Stimulated activated naive CD4-positive, alpha-beta T cell (primary cell): ENCODE measurements around the gene KCNIP4.

Experiments used
- DNase-seq, 6 experiments: peaks; one replicate each; lab custom pipeline; 2025; lab: John Stamatoyannopoulos, UW

Gene KCNIP4

GRCh38 chr4:21555083-21555482, 393.5 kb downstream of the KCNIP4 start:
- DNase-seq = no peak

- DNase-seq = no peak
Observed at GRCh38 chr4:21554500-21554899, 394.1 kb downstream of the KCNIP4 start.

DNA sequence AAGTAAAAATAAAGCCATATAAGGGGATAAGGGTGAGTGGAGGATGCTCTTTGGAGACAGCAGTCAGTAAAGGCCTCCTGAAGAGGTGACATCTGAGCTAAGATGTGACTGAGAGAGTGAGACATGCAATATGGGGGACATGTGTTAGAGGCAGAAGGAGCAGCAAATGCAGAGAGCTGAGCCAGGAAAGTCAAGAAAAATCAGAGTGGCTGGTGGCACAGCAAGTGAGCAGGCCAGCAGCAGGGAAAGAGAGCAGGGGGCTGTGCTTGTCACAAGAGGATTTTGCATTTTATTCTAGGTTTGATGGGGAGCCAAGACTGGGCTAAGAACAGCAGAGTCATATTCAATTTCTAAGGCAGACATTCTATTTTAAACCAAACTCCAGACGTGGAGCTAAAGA, 394.5 kb downstream of the KCNIP4 start:
- no peak for DNase-seq

DNA sequence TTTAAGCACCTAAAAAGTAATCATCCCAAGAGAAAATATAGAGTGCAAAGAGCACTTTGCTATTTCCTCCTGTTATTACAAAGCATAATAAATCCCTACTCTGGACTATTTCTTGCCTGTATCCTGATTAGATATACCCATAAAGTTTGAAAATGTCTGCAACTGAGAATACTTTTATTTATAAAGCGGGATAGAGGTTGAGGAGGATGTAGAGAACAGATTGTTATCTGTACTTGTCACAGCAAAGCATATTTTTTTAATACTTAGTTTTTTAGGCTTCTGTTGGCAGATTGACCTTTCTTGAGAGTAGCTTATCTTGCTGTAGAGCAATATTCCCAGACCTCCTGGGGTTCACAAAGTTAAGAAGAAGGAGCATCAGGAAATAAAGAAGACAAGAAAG, 396.1 kb downstream of the KCNIP4 start:
- DNase-seq = no peak

- DNase-seq = no peak
Observed at GRCh38 chr4:21544955-21545354, 403.6 kb downstream of the KCNIP4 start.

- DNase-seq = no peak
Observed at GRCh38 chr4:21544415-21544814, 404.2 kb downstream of the KCNIP4 start.

DNA sequence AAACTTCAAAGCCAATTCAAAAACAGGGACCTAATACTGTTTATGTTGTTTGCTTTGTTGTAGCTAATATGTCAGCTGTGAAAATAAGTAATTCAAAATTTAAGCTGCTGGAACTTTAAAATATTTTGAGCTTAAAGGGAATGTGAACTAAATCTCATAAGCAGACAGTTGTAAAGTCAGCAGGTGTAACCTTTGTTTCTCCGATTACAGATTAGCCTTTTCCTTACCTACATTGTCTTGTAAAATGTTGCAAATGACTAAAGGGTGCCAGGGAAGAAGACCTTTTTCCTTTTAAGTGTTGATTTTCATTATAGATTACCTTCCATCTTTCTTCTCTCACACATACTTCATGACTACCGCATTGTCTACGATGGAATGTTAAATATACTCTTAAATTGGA, 405.1 kb downstream of the KCNIP4 start:
- DNase-seq = no peak

GRCh38 chr4:21535898-21536297, 412.7 kb downstream of the KCNIP4 start:
- no peak for DNase-seq

DNA sequence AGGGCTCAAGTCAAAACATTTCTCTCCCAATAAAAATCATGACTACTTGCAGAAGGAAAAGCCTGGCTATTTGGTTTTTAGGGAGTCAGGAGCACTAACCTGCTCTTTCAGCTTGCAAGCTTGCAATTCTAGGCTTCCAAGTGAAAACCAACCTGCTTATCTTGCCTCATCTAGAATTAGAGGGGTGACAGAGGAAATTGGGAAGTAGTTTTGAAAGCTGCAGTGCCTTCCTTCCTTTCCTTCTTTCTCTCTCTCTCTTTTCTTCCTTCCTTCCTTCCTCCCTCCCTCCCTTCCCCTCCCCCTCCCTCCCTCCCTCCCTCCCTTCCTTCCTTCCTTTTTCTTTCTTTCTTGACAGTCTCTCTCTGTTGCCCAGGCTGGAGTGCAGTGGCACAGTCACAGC, 417.5 kb downstream of the KCNIP4 start:
- DNase-seq = no peak

DNA sequence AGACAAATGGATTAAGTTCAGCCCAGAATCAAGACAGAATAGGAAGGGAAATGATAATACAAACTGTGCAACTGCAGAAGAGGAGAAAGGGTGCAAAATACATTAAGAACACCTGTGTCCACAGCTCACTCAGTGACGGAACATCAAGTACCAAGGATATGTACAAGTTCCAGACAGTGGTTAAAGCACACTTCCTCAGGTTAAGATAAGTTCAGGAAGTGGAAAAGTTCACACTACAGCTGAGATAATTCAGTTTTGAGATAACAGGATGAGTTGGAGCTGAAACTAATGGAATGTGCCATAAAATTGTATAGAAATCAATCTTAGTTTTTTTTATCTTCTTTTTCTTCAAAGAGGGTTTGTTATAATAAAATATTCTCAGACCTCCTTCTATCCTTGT, 419.4 kb downstream of the KCNIP4 start:
- DNase-seq = no peak

DNA sequence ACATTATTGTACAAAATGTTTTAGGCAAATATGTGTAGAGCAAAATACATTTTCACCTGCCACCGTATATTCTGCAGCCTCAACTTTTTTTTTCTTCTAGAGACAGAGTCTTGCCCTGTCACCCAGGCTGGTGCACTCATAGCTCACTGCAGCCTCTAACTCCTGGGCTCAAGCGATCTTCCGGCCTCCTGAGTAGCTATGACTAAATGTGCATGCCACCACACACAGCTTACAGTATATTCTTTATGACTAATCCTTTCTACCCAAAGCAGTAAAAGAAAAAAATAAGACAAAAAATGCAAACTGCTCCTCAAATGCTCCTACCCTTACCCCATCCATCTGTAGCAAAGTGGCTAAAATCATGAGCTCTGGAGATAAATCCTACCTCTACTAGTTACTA, 426.3 kb downstream of the KCNIP4 start:
- no peak for DNase-seq

DNA sequence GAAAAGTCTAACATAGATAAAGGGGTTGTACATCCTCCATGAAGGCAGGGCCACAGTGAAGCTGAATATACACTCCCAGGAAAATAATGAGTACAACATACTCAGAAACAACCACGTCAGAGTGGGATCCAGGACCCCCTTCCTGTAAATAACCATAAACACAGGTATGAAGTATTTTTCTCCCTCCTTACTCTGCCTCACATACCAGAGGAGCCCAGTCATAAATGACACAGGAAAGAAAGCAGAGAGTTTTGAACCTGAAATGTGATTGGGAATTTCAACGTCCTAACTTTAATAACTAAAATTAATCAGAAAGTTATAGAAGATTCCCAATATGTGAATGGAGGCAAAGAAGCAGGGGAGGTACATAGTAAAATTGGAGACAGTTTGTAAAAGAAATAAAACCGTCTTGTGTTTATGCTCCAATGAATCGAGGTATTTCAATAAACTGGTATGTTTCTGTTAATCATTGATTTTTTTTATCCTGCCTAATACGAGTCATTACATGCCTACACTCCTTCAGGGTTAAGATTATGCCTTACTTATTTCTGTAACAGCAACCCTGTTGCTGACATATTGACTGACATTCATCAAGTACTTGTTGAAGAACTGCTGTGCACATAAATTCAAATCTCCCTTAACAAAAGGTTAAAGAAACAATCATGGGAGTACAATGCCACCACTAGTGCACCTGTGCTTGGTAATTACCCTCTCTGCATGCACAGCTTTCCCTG, 431.3 kb downstream of the KCNIP4 start:
- no peak for DNase-seq

DNA sequence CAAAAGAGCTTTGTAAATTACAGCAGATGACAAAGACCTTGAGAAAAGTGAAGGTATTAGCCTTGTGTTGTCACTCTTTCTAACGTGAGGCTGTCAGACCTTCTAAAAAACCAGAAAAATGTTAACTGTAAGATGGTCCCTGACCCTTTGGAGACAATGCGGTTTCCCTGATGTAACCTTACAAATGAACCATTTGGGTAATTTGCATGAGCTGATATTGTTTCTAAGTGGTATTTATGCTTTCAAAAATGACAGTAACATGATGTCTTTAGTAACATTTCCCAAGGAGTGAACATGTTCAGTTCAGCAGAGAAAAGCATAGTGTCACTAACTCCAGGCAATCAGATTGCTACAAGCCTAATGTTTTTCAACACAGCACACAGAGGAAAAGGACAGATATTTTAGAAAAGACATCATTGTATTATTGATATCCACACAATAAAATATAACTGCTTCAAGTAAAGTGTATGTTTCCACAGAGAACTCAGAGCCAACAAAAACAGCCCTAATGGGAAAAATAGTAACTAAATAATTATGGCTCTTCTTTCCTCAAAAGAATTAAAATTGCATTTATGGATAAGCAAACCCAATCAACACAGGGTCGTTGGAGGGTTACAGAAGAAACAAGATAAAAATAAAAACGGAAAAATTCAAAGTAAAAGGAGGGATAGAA, 434.4 kb downstream of the KCNIP4 start:
- DNase-seq = no peak

GRCh38 chr4:21512353-21512752, 436.2 kb downstream of the KCNIP4 start:
- DNase-seq = no peak

- DNase-seq = no peak
Observed at GRCh38 chr4:21507439-21507838, 441.1 kb downstream of the KCNIP4 start.

DNA sequence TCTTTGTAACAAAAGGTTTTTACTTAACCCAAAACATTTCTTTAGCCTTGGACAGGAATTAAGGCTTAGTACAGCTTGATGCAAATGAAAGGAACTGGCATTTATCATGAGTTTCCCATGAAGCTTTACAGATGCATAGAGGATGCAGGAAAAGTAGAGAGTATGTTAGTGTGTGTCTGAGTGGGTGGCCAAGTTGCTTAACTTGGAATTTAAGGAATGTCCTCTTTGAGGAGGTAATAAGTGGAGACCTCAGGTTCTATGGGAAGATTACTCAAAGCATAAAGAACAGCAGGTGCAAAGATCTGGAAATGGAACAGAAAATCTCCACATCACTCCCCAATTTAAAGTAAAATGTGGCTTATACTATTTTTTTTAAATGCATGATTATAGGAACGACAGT, 457.9 kb downstream of the KCNIP4 start:
- no peak for DNase-seq

DNA sequence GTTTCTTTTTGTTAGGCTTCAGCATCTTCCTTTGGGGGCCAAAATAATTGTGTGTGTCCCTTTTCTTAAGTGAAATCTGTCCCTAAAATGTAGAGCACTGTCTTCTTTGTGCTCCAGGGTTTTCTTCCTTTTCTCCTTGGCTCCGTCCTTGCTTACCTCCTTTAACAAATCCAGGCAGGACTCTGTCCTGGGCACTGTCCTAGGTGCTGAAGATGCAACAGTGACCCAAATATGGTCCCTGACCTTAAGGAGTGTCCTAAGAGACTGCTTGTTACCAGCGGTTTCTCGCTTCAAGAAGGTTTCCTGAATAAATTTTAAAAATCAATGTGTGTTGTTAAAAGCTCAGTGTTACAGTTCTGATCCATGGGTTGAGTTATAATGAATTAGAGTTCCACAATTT, 471.8 kb downstream of the KCNIP4 start:
- no peak for DNase-seq

DNA sequence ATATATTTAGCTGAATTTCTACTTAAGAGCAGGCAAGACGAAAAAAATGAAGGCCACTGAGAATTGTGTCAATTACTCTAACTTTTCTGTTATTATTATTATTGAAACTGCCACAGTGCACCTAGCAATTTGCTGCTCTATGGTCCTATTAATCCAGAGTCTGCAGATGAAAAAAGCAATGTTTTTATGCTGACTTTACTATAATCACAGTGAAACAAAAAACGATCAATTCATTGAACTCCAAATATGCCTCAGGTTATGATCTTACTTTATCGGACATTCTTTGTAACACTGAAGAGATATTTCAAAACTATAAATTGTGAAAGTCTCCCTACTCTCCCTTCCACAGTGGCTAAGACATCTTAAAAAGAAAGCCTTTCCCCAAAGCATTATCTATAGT, 474.4 kb downstream of the KCNIP4 start:
- no peak for DNase-seq

DNA sequence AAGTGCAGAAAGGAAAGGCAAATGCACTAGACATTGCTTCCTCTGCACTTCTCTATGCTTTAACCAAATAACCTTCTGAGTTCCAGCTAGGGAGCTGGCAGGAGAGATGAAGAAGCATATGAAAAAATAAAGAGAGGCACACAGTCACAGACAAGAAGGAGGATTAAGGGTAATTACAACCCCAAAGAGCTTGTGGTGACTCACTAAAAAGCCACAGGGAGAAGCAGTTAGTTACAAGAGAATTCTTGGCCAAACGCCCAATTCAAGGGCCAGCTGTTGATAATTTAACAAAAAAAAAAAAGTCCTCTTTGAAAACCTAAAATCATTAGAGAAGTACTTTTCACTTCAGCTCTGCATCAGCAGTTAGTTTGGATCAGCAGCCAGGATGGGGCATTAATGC, 478.0 kb downstream of the KCNIP4 start:
- DNase-seq = no peak

DNA sequence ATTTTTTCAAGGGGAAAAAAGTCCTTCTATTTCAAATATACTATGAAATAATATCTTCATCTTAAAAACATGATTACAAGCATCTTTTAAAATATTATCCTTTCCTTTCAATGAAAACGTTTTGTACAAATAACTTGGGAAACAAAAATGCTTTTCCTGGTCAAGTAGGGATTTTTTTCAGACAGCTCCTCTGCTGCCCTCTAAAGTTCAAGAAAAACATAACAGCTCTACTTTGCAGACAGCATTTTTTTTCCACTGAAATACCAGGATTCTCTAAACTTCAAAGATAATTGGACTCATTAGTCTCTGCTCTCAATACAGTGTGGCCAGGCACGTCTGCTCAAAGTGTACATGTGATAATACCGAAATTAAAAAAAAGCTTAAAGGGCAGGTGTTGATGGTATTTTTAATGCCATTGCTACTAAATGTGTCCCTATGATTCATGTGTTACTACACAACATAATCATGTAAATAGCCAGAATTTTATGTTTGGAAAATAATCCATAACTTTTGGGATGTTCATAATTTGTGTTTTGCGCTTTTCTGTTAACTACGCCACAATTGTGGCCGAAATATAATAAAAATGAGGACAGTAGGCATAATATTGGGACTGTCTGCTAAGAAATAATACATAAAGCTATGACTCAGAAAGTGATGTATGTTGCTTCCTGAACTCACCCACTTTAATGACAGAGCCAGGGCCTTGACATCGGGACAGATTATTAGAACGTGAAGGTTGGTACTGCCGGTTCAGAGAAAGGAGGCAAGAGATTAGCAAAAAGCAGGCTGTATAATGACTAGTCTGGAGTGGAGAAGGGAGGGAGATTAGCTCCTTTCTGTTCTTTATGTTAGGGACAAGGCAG, 478.9 kb downstream of the KCNIP4 start:
- DNase-seq = no peak

- DNase-seq = no peak
Observed at GRCh38 chr4:21467551-21467950, 481.0 kb downstream of the KCNIP4 start.

GRCh38 chr4:21457086-21457840, 491.3 kb downstream of the KCNIP4 start:
- no peak for DNase-seq
